Measurements from ENCODE around the gene SRP14. TPM values are rescaled to one million over a fixed set of nuclear protein-coding genes. Genes with fewer than 3 reads are reported as not detected.

The SRP14 gene
- total RNA-seq, 4 donors from 2014 or later: 194 to 357 (median 229) TPM

GRCh38 chr15:40053079-40053830 is 14.3 kb upstream of the SRP14 start:
- peaks cover 0 to 44% (median 26%) of the 10 kb centered on the region in 4 donors for H3K4me1 ChIP-seq
- no peak overlapping the region for H3K4me3 ChIP-seq
- 64 to 70% methylated on average over 12 of the region's 12 CpGs for WGBS, 2 donors
- TF ChIP-seq POLR2A (IDR thresholded peaks at IDR 0.05) (no peak), EP300 (IDR thresholded peaks at IDR 0.05) (no peak), CTCF (IDR thresholded peaks at IDR 0.05) (no peak)
- no peak overlapping the region for H3K27ac ChIP-seq
- no peak for DNase-seq (ENCODE audit: low spot score in 2 of 2)
- peaks cover 0 to 5% (median 0%) of the 10 kb centered on the region in 3 donors for H3K36me3 ChIP-seq
- no peaks in the 10 kb centered on the region for H3K9me3 ChIP-seq
- H3K27me3 ChIP-seq: no peaks in the 10 kb centered on the region

GRCh38 chr15:40052604-40053003 is 13.6 kb upstream of the SRP14 start:
- DNase-seq (ENCODE audit: low spot score in 2 of 2): no peak
- no peak overlapping the region for H3K27ac ChIP-seq

GRCh38 chr15:40051616-40052415 is 12.8 kb upstream of the SRP14 start:
- no peak for TF ChIP-seq POLR2A (IDR thresholded peaks at IDR 0.05)
- TF ChIP-seq CTCF (IDR thresholded peaks at IDR 0.05): no peak
- TF ChIP-seq EP300 (IDR thresholded peaks at IDR 0.05): no peak
- Histone ChIP-seq H3K4me3 (no peak overlapping the region), H3K36me3 (peaks cover 0 to 5% (median 0%) of the 10 kb centered on the region in 3 donors), H3K4me1 (peaks cover 0 to 58% (median 38%) of the 10 kb centered on the region in 4 donors), H3K9me3 (no peaks in the 10 kb centered on the region), H3K27ac (no peak overlapping the region), H3K27me3 (no peaks in the 10 kb centered on the region)
- DNase-seq (ENCODE audit: low spot score in 2 of 2): no peak
- 79 to 88% methylated on average over 11 of the region's 11 CpGs for WGBS, 2 donors

More at GRCh38 chr15:40052604-40053003, 13.6 kb upstream of the SRP14 start:
- Histone ChIP-seq H3K9me3 (no peaks in the 10 kb centered on the region), H3K36me3 (peaks cover 0 to 5% (median 0%) of the 10 kb centered on the region in 3 donors), H3K27me3 (no peaks in the 10 kb centered on the region), H3K4me1 (peaks cover 0 to 50% (median 31%) of the 10 kb centered on the region in 4 donors), H3K4me3 (no peak overlapping the region)
- no peak for TF ChIP-seq CTCF (IDR thresholded peaks at IDR 0.05)
- no peak for TF ChIP-seq EP300 (IDR thresholded peaks at IDR 0.05)
- TF ChIP-seq POLR2A (IDR thresholded peaks at IDR 0.05): no peak
- WGBS, 2 donors: 68 to 87% methylated on average over 6 of the region's 6 CpGs

- peaks cover 0 to 62% (median 44%) of the 10 kb centered on the region in 4 donors for H3K4me1 ChIP-seq
- 50 to 57% methylated on average over 12 of the region's 12 CpGs for WGBS, 2 donors
- no peak overlapping the region for H3K4me3 ChIP-seq
- H3K27me3 ChIP-seq: no peaks in the 10 kb centered on the region
- TF ChIP-seq CTCF (IDR thresholded peaks at IDR 0.05) (no peak), POLR2A (IDR thresholded peaks at IDR 0.05) (no peak), EP300 (IDR thresholded peaks at IDR 0.05) (no peak)
- no peak for DNase-seq (ENCODE audit: low spot score in 2 of 2)
- peaks cover 0 to 5% (median 0%) of the 10 kb centered on the region in 3 donors for H3K36me3 ChIP-seq
- no peaks in the 10 kb centered on the region for H3K9me3 ChIP-seq
- no peak overlapping the region for H3K27ac ChIP-seq
Observed at GRCh38 chr15:40050788-40051470, 11.9 kb upstream of the SRP14 start.
